Mesenchymal stem cell (in vitro differentiated cells and primary cell): ENCODE data around the gene ZNF554.

Experiments
- DNase-seq: peaks from one replicate; pipeline ENCODE4 v3.0.0-alpha.2; 2013
- H2AFZ ChIP-seq: one replicate; pipeline ENCODE4 v1.6.1; 2013; ENCODE audit warnings: low read depth, mild to moderate bottlenecking, control low read depth, inconsistent platforms, low read length, moderate library complexity
- H2AK5ac ChIP-seq: 2 replicates; pipeline ENCODE4 v1.6.1; 2013; ENCODE audit warnings: low read length, moderate library complexity, mild to moderate bottlenecking, inconsistent platforms; ENCODE audit not compliant: severe bottlenecking
- H2BK120ac ChIP-seq: one replicate; pipeline ENCODE4 v1.6.1; 2013; ENCODE audit warnings: low read depth, mild to moderate bottlenecking, inconsistent platforms, low read length, moderate library complexity
- H2BK12ac ChIP-seq, 2 experiments: one replicate each; pipeline ENCODE4 v1.6.1; 2013; ENCODE audit warnings: inconsistent platforms in 2 of 2, low read length in 2 of 2, mild to moderate bottlenecking in 2 of 2, moderate library complexity in 2 of 2, control low read depth in 1 of 2
- H2BK15ac ChIP-seq: one replicate; pipeline ENCODE4 v1.6.1; 2013; ENCODE audit warnings: mild to moderate bottlenecking, low read depth, inconsistent platforms; ENCODE audit not compliant: poor library complexity, severe bottlenecking
- H2BK5ac ChIP-seq: 2 replicates; pipeline ENCODE4 v1.6.1; 2013; ENCODE audit warnings: low read depth, mild to moderate bottlenecking, low read length, control low read depth, inconsistent platforms; ENCODE audit not compliant: poor library complexity, severe bottlenecking
- H3K14ac ChIP-seq, 2 experiments: one replicate each; pipeline ENCODE4 v1.6.1; 2013; ENCODE audit warnings: inconsistent platforms in 2 of 2, low read length in 2 of 2, control low read depth in 1 of 2, mild to moderate bottlenecking in 1 of 2, moderate library complexity in 1 of 2
- H3K18ac ChIP-seq, 2 experiments: one replicate each; pipeline ENCODE4 v1.6.1; 2013; ENCODE audit warnings: inconsistent platforms in 2 of 2, low read length in 2 of 2, control low read depth in 1 of 2, low read depth in 1 of 2, mild to moderate bottlenecking in 1 of 2
- H3K23ac ChIP-seq, 2 experiments: one replicate each; pipeline ENCODE4 v1.6.1; 2013; ENCODE audit warnings: inconsistent platforms in 2 of 2, low read length in 2 of 2, mild to moderate bottlenecking in 2 of 2, moderate library complexity in 2 of 2, control low read depth in 1 of 2
- H3K27ac ChIP-seq: 2 replicates; pipeline ENCODE4 v1.5.1; 2013; ENCODE audit warnings: mild to moderate bottlenecking, moderate library complexity, low read length, control low read depth, inconsistent platforms; ENCODE audit not compliant: poor library complexity, severe bottlenecking
- H3K27me3 ChIP-seq, 2 experiments: 2 replicates each; pipeline versions ENCODE4 v1.6.1 to v1.7.0; 2013; ENCODE audit warnings: low read length in 2 of 2, mild to moderate bottlenecking in 2 of 2, moderate library complexity in 2 of 2, control low read depth in 1 of 2, inconsistent platforms in 1 of 2; ENCODE audit not compliant: control insufficient read depth in 1 of 2, insufficient read depth in 1 of 2
- H3K36me3 ChIP-seq, 2 experiments: 2 replicates each; pipeline versions ENCODE4 v1.6.1 to v1.7.0; 2013; ENCODE audit warnings: low read length in 2 of 2, control low read depth in 1 of 2, inconsistent platforms in 1 of 2, low read depth in 1 of 2, mild to moderate bottlenecking in 1 of 2; ENCODE audit not compliant: insufficient read depth in 2 of 2, control insufficient read depth in 1 of 2
- H3K4ac ChIP-seq, 2 experiments: one replicate each; pipeline ENCODE4 v1.6.1; 2013; ENCODE audit warnings: inconsistent platforms in 2 of 2, low read length in 2 of 2, mild to moderate bottlenecking in 2 of 2, moderate library complexity in 2 of 2, control low read depth in 1 of 2, low read depth in 1 of 2
- H3K4me1 ChIP-seq: 2 replicates; pipeline ENCODE4 v1.6.1; 2013; ENCODE audit warnings: low read depth, low read length, control low read depth; ENCODE audit not compliant: control insufficient read depth, insufficient read depth
- H3K4me2 ChIP-seq: 2 replicates; pipeline ENCODE4 v1.6.1; 2013; ENCODE audit warnings: low read length, mild to moderate bottlenecking, inconsistent platforms; ENCODE audit not compliant: poor library complexity, severe bottlenecking
- H3K4me3 ChIP-seq, 2 experiments: 2 replicates each; pipeline versions ENCODE4 v1.5.1 to v1.7.0; 2013; ENCODE audit warnings: low read length in 2 of 2, mild to moderate bottlenecking in 2 of 2, control low read depth in 1 of 2, low read depth in 1 of 2; ENCODE audit not compliant: insufficient read depth in 1 of 2
- H3K79me1 ChIP-seq: replicated peaks from 2 replicates; pipeline ENCODE4 v1.6.1; 2013; ENCODE audit warnings: mild to moderate bottlenecking, control low read depth, low read length, inconsistent platforms; ENCODE audit not compliant: poor library complexity, severe bottlenecking
- H3K9ac ChIP-seq: 2 replicates; pipeline ENCODE4 v1.7.0; 2013; ENCODE audit warnings: mild to moderate bottlenecking, low read length, moderate library complexity
- H3K9me3 ChIP-seq: 2 replicates; pipeline ENCODE4 v1.7.0; 2013; ENCODE audit warnings: mild to moderate bottlenecking, low read length; ENCODE audit not compliant: control insufficient read depth
- H4K8ac ChIP-seq: one replicate; pipeline ENCODE4 v1.6.1; 2013; ENCODE audit warnings: inconsistent platforms, mild to moderate bottlenecking, low read length, moderate library complexity
- H4K91ac ChIP-seq: one replicate; pipeline ENCODE4 v1.6.1; 2013; ENCODE audit warnings: mild to moderate bottlenecking, low read length, inconsistent platforms
- WGBS: methylation state at CpG from one replicate; pipeline ENCODE4 v1.1.7; 2013; ENCODE audit warnings: mixed read lengths; 5-methylcytosine and 5-hydroxymethylcytosine counted together

The ZNF554 gene

DNA sequence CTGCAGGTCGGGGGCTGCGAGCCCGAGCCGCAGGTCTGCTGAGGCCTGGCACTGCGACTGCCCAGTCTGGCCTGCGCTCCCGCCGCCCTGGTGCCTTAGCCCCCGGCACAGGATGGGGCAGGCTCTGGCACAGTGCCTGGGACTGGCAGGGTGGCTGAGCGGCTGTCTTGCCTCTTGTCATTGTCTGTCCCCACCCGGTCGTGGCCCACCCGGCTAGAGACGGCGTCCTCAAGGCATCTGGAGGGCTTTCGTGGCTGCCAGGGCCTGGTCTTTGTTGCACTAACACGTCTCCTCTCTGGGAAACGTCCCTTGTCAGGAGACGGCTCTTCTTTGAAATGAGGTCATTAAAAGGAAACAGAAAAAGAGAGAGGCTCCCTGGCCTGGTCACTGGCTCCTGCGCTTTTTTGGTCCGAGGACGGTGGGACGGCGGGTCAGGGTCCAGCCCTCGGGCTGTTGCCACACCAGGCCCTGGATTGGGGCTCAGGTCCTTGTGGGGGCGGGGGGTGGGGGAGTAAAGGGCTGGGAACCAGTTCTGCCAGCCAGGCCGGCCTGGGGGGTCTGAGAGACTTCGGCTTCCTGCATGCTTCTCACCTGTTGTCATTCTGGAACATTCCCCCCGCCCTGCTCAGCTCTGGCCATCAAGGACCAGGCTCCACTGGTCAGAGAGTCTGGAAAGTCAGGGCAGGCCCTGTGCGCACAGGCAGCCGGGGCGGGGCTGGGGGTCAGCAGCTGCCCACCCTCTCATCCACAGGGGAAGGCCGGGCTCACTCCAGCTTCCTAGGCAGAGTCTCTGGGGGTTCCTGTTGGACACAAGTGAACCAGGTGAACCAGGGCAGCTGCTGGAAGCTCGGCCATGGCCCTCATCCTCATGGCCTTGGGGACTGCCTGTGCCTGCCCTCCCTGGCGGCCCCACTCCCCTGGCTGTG lies 6.2 kb upstream of the ZNF554 start:
- H2BK5ac ChIP-seq: no peak overlapping the region
- no peak overlapping the region for H3K18ac ChIP-seq
- H3K79me1 ChIP-seq: no peaks in the 10 kb centered on the region
- no peaks in the 10 kb centered on the region for H3K9me3 ChIP-seq
- no peak overlapping the region for H2BK15ac ChIP-seq
- no peak overlapping the region for H3K4ac ChIP-seq
- no peak overlapping the region for H3K9ac ChIP-seq
- no peak overlapping the region for H4K8ac ChIP-seq
- no peak overlapping the region for H3K27ac ChIP-seq
- H2AFZ ChIP-seq: no peak overlapping the region
- peaks cover 4% of the 10 kb centered on the region for H3K4me1 ChIP-seq
- no peak overlapping the region for H4K91ac ChIP-seq
- no peak overlapping the region for H3K14ac ChIP-seq
- WGBS: 92% methylated on average over 35 of the region's 35 CpGs
- H2AK5ac ChIP-seq: no peak overlapping the region
- no peak overlapping the region for H2BK120ac ChIP-seq
- peaks cover 32 to 79% of the 10 kb centered on the region in 2 experiments for H3K36me3 ChIP-seq
- no peak overlapping the region for H3K4me2 ChIP-seq
- no peak overlapping the region for H3K23ac ChIP-seq
- no peak for DNase-seq
- H2BK12ac ChIP-seq: no peak overlapping the region
- H3K27me3 ChIP-seq: no peaks in the 10 kb centered on the region
- H3K4me3 ChIP-seq: no peak overlapping the region

DNA sequence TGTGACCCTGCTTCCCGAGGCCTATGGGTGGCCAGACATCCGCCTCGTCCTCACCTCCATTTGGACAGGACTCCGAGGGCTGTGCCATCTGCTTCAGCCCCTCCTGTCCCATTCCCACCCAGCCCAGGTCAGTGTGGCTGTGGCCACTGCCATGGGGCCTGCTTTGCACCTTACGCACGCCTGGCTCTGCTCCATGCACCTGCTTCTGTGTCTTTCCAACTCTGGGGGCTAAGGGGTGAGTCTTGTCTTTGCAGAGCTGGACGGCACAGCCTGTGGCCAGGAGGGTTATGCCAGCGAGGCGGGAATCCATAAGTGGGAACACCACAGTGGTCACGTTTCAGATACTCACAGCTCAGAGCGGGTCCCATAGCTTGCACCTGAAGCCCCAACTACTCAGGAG lies 5.2 kb upstream of the ZNF554 start:
- Histone ChIP-seq H3K4ac (no peak overlapping the region), H3K79me1 (no peaks in the 10 kb centered on the region), H3K23ac (no peak overlapping the region), H3K4me1 (peaks cover 7% of the 10 kb centered on the region), H2BK5ac (no peak overlapping the region), H3K27me3 (no peaks in the 10 kb centered on the region), H3K9ac (no peak overlapping the region), H3K18ac (no peak overlapping the region), H2AK5ac (no peak overlapping the region), H3K14ac (no peak overlapping the region), H2BK120ac (no peak overlapping the region), H3K9me3 (no peaks in the 10 kb centered on the region), H3K36me3 (peaks cover 23 to 70% of the 10 kb centered on the region in 2 experiments), H3K27ac (no peak overlapping the region), H4K91ac (no peak overlapping the region), H3K4me3 (no peak overlapping the region), H2AFZ (no peak overlapping the region), H2BK12ac (no peak overlapping the region), H4K8ac (no peak overlapping the region), H3K4me2 (no peak overlapping the region), H2BK15ac (no peak overlapping the region)
- WGBS: 98% methylated on average over 11 of the region's 11 CpGs
- no peak for DNase-seq

DNA sequence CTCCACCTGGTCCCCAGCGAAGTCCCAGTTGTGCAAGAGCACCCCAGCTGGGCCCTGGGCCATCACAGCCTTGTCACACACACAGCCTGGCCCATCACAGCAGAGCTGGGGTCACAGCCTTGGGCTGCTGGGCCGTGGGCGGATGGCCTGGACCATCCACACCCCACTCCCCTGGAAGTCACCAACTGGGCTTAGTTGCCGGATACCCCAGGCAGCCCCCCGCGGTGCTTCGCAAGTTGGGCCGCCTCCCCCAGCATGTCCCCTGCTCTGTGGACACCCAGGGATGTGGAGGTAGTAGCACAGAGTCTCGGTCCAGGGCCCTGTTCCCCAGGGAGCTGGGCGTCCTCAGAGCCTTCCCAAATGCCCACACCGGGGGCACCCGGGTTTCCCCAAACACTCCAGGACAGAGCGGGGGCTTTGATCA lies 4.5 kb upstream of the ZNF554 start:
- Histone ChIP-seq H3K23ac (no peak overlapping the region), H2AK5ac (no peak overlapping the region), H3K9me3 (no peaks in the 10 kb centered on the region), H3K14ac (no peak overlapping the region), H2BK15ac (no peak overlapping the region), H2BK12ac (no peak overlapping the region), H3K79me1 (peaks cover 2% of the 10 kb centered on the region), H3K36me3 (peaks cover 18 to 62% of the 10 kb centered on the region in 2 experiments), H2BK5ac (no peak overlapping the region), H3K18ac (no peak overlapping the region), H3K4ac (no peak overlapping the region), H2AFZ (no peak overlapping the region), H4K8ac (no peak overlapping the region), H2BK120ac (no peak overlapping the region), H3K4me1 (peaks cover 9% of the 10 kb centered on the region), H3K27me3 (no peaks in the 10 kb centered on the region), H3K4me2 (no peak overlapping the region), H3K4me3 (no peak overlapping the region), H3K27ac (no peak overlapping the region), H3K9ac (no peak overlapping the region), H4K91ac (no peak overlapping the region)
- WGBS: 93% methylated on average over 13 of the region's 13 CpGs
- DNase-seq: no peak

DNA sequence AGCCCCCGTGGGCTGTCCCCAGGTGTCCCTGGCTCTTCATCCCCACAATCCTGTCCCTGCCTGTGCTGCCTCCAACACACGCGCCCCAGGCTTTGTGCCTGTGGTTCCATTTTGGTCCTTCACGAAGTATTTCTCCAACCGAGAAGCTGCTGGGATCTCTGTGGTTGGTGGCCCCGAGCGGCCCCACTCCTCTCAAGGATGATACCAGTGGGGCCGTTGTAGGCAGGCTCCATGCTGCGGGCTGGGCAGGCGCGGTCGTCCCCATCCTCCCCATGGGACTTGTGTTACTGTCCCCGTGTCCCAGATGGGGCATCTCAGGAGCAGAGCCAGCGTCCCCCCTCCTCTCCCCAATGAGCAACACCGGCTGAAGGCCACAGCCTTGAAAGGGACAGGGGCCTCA lies 3.7 kb upstream of the ZNF554 start:
- no peak overlapping the region for H2BK120ac ChIP-seq
- 95% methylated on average over 15 of the region's 15 CpGs for WGBS
- no peak for DNase-seq
- H3K4ac ChIP-seq: no peak overlapping the region
- H3K4me3 ChIP-seq: no peak overlapping the region
- H4K91ac ChIP-seq: no peak overlapping the region
- H2AFZ ChIP-seq: no peak overlapping the region
- no peak overlapping the region for H3K27ac ChIP-seq
- H2BK12ac ChIP-seq: no peak overlapping the region
- no peak overlapping the region for H2BK15ac ChIP-seq
- H4K8ac ChIP-seq: no peak overlapping the region
- H3K9ac ChIP-seq: no peak overlapping the region
- H3K14ac ChIP-seq: no peak overlapping the region
- H2AK5ac ChIP-seq: no peak overlapping the region
- H3K27me3 ChIP-seq: no peaks in the 10 kb centered on the region
- H3K4me2 ChIP-seq: no peak overlapping the region
- H3K23ac ChIP-seq: no peak overlapping the region
- no peak overlapping the region for H3K18ac ChIP-seq
- no peaks in the 10 kb centered on the region for H3K9me3 ChIP-seq
- H3K79me1 ChIP-seq: peaks cover 6% of the 10 kb centered on the region
- H3K4me1 ChIP-seq: peaks cover 12% of the 10 kb centered on the region
- H3K36me3 ChIP-seq: peaks cover 15 to 55% of the 10 kb centered on the region in 2 experiments
- no peak overlapping the region for H2BK5ac ChIP-seq
